ENCODE measurements around the gene QDPR. TPM values are rescaled to one million over a fixed set of nuclear protein-coding genes. Genes with fewer than 3 reads are reported as not detected.
"Not testable (repeated sequence)": the region's sequence is repeated elsewhere in the genome, so short reads cannot be mapped to it uniquely, and the experiment has no call there.

The QDPR gene
- polyA plus RNA-seq (ENCODE audit: insufficient read length in 3 of 3), result 10 to 100 TPM; 43.2 to 69.0 (median 63.3) TPM

- DNase-seq (ENCODE audit: low read depth in 3 of 3, low spot score in 2 of 3), result peak in 1 of 3 donors; percentile 49
Observed at GRCh38 chr4:17511950-17512795, at the start of gene QDPR. Gene QDPR (minus strand): TSS chr4:17512090. CDS start chr4:17512054, 36 bp downstream.

GRCh38 chr4:17561195-17561909 lies 49.5 kb upstream of the QDPR start:
- no peak for DNase-seq (ENCODE audit: low read depth in 3 of 3, low spot score in 2 of 3)

DNA sequence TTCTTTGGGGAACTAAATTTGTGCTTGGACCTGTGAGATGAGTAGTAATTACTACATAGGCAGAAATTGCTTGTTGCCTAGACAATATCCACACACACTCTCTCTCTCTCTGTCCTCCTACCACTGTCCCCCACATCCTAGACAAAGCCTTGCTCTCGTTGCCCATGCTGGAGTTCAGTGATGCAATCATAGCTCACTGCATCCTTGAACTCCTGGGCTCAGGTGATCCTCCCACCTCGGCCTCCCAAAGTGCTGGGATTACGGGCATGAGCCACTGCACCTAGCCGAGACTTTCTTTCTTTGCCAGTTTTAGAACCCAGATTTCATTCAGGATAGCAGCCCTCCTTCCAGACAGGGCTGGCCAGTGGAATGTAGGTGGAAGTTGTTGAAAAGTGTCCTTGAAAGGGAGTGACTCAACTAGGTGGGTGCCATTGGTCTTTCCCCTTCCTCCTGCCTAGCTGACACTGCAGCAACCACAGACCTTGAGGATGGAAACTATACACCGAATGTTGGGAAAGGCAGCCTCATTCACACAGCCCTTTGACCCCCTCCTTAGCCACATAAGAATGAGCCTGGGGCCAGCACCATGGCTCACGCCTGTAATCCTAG lies 48.3 kb upstream of the QDPR start:
- no peak for DNase-seq (ENCODE audit: low read depth in 3 of 3, low spot score in 2 of 3)

DNA sequence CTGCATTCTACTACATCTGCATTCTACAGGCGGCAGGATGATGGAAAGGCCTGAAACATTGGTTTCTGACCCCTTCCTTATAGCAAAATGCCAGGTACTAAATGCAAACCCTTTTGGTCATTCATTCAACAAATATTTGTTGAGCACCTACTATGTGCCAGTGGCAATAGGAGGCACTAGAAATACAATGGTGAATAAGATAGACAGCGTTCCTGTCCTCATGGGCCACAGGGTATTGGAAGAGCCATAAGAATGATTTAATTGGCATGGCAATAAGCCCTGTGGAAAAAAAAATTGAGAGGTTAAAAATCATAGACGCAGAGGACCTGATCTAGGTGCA lies 47.8 kb upstream of the QDPR start:
- DNase-seq (ENCODE audit: low read depth in 3 of 3, low spot score in 2 of 3), result no peak

DNA sequence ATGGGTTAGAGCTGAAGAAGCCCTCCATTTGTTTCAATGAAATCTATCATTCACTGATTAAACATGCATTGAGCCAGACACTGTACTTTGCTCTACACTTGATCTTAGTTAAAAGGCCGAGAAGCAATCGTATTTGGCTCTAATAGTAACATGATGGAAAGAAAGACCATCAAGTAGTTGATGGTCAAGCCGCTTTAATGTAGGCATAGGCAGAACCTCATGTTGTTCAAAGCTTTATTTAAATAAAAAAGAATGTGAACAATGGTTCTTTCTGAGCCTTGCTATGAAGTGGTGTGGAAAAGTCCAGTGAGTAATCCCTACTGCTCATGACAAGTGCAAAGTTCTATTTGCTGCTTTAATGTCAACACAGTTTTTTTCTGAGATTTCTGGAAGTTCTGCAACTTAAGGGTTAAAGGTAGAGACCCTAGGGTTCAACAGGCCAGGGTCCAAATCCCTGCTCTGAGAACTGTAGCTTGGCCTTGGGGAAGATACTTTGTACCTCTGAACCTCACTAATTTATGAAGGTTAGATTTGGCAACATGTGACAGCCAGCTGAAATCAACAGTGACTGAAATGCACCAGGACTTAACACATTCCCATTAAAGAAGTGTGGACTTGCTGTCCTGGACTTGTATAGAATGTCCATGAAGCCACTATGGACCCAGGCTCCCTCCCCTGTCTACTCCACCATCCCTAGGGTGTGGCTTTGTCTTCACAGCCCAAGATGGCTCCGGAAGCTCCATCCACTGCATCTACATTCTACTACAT lies 47.2 kb upstream of the QDPR start:
- DNase-seq (ENCODE audit: low read depth in 3 of 3, low spot score in 2 of 3), result no peak

DNA sequence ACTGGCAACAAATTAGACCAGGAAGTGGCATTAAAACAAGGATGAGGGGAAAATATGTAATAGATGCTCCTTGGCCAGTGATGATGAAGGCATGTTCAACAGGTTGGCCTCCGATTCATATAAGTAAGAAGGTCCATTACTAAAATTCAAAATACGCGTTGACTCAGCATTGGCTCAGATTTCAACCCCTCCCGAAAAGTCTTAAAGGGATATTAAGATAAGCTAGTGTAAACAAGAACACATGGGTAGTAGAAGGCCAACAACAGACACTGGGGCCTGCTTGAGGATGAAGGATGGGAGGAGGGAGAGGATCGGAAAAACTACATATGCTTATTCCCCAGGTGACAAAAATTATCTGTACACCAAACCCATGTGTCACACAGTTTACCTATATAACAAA lies 46.0 kb upstream of the QDPR start:
- no peak for DNase-seq (ENCODE audit: low read depth in 3 of 3, low spot score in 2 of 3)

DNA sequence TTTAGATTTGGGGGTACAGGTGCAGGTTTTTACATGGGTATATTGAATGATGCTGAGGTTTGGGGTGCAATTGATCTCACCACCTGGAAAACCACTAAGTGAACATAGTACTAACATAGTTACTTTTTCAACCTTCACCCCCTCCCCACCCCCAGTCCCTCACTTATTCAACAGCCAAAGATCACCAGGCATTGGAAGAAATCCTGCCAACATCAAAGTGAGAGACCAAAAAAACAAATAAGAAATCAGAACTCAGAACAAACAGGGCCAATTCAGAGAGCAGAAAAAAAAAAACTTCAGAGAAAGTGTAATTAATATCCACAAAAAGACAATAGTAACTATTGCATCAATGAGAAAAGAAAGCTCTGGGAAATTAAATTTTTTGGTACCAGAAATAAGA lies 44.6 kb upstream of the QDPR start:
- DNase-seq (ENCODE audit: low read depth in 3 of 3, low spot score in 2 of 3), result no peak

DNA sequence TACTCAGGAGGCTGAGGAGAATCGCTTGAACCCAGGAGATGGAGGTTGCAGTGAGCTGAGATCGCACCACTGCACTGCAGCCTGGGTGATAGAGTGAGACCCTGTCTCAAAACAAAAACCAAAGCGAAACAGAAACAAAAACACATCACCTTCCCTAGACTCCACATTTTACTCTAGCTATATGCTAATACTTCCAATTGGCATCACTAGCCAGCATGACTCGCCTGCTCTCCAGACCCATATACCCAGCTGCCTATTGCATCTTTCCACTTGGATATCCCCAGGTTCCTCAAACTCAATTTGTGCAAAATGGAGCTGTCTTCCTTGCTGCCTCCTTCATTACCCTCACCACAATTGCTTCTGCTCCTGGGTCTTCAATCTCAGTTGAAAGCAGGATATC lies 42.7 kb upstream of the QDPR start:
- DNase-seq (ENCODE audit: low read depth in 3 of 3, low spot score in 2 of 3), result no peak

- DNase-seq (ENCODE audit: low read depth in 3 of 3, low spot score in 2 of 3), result no peak
Observed at GRCh38 chr4:17552427-17552826, 40.5 kb upstream of the QDPR start.

DNA sequence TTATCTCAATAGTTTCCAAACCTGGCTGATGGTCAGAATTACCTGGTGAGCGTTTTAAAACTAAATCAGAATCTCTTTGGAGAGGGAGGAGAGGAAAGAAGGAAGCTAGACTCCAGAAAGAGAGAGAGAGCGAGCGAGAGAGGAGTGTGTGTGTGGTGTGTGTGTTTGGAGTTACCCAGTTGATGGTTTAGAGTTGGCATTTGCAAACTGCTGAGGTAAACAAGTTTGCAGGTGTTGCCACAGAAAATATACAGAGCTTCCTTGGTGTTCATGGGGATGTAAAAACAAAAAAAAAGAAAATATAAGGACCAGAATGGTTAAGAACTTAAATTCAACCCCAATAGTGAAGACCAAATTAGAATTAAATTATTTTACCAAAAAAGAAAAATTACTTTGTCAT lies 38.7 kb upstream of the QDPR start:
- DNase-seq (ENCODE audit: low read depth in 3 of 3, low spot score in 2 of 3), result no peak

- DNase-seq (ENCODE audit: low read depth in 3 of 3, low spot score in 2 of 3), result no peak
Observed at GRCh38 chr4:17546678-17547077, 34.8 kb upstream of the QDPR start.

- DNase-seq (ENCODE audit: low read depth in 3 of 3, low spot score in 2 of 3), result no peak
Observed at GRCh38 chr4:17546222-17546621, 34.3 kb upstream of the QDPR start.

- DNase-seq (ENCODE audit: low read depth in 3 of 3, low spot score in 2 of 3), result no peak
Observed at GRCh38 chr4:17545374-17546140, 33.7 kb upstream of the QDPR start.

- DNase-seq (ENCODE audit: low read depth in 3 of 3, low spot score in 2 of 3), result no peak
Observed at GRCh38 chr4:17544831-17545234, 32.9 kb upstream of the QDPR start.

DNA sequence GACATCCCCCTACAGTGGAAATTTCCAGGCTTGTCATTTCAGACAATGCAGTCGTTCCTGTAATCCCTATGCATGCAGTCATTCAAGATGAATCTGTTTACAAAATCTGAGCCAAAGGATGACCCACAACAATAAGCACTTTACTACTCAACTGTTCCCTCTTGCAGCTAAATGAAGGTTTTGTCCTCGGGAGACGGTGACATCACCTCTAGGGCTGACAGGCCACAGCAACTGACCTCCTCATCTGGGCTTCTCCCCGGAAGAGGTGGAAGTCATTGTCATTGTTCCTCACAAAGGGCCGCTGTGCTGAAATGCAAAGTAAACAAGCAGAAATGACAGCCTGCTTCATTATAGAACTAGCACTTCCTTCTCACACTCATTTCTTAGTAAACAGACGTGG lies 32.3 kb upstream of the QDPR start:
- no peak for DNase-seq (ENCODE audit: low read depth in 3 of 3, low spot score in 2 of 3)

DNA sequence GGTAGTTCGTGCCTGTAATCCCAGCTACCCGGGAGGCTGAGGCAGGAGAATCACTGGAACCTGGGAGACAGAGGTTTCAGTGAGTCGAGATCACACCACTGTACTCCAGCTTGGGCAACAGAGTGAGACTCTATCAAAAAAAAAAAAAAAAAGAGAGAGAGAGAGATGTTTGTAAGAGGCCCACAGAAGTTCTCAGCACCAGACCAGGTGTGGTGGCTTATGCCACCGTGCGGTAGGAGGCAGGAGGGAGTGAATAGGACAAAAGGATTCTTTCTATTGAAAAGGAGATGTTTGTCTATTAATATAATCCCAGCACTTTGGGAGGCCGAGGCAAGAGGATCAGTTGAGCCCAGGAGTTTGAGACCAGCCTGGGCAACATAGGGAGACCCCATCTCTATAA lies 25.2 kb upstream of the QDPR start:
- not testable (repeated sequence) for DNase-seq (ENCODE audit: low read depth in 3 of 3, low spot score in 2 of 3)

DNA sequence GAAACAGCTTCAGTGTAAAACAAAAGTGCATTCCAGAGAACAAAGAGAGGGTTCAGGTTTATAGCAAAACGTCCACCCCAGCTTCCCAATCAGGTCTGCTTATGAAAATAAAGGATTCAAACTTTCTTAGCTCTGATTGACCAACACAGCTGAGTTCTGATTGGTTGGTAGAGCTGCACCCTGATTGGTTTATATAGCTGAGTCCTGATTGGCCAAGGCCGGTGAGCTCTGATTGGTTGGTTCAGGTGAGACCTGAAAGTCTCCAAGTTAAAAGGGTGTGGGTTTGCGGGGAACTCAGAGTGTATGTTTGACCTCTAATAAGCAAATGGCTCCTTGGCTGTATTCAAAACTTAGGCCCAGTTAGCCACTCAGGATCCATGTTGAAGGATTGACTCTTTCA lies 24.0 kb upstream of the QDPR start:
- no peak for DNase-seq (ENCODE audit: low read depth in 3 of 3, low spot score in 2 of 3)

GRCh38 chr4:17535242-17535641 lies 23.4 kb upstream of the QDPR start:
- DNase-seq (ENCODE audit: low read depth in 3 of 3, low spot score in 2 of 3), result no peak

DNA sequence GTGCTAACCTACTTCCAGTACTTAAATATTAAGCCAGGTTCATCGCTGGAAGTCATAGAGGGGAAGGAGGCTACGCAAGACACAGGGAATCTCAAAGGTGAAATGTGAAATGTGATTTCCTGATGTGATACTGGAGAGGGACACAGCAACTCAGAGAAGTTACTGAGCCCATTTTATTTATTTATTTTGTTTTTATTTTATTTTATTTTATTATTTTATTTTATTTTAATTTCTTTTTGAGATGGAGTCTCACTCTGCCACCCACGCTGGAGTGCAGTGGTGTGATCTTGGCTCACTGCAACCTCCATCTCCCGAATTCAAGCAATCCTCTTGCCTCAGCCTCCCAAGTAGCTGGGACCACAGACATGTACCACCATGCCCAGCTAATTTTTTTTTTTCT lies 22.8 kb upstream of the QDPR start:
- DNase-seq (ENCODE audit: low read depth in 3 of 3, low spot score in 2 of 3), result no peak

GRCh38 chr4:17531538-17532285 lies 19.8 kb upstream of the QDPR start:
- no peak for DNase-seq (ENCODE audit: low read depth in 3 of 3, low spot score in 2 of 3)

Measured in right renal cortex interstitium (tissue), 3 donors.